ENCODE data around the gene TM9SF4. TPM values are rescaled to one million over a fixed set of nuclear protein-coding genes. Genes with fewer than 3 reads are reported as not detected.
A peak's percentile ranks its signal among the peaks of the same experiment; 100 is the strongest.
"Not testable (repeated sequence)": the region's sequence is repeated elsewhere in the genome, so short reads cannot be mapped to it uniquely, and the experiment has no call there.

TM9SF4 gene
- total RNA-seq, 6 experiments from 2014 or later, result 54.8 to 73.9 (median 60.7) TPM

DNA sequence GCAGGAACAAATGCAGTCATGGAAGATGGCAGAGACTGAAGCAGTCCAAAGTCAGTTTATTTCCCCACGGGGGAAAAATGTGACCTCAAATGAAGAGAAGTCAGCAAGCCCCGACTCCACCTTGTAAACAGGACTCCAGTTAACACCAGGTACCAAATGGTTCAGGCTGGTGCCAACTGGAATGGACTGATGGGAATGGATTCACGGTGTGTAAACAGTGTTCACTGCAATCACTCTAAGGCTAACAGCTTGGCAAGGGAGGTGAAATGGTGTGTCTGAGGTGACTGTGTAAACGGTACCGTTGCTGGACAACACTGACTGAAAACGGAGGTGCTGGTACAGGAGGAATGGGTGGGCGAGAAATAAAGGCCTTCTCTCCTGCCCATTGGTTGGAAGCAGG, 86.1 kb downstream of the TM9SF4 start:
- H3K27ac Mint-ChIP-seq, result no peak overlapping the region
- peaks cover 22% of the 10 kb centered on the region for H3K36me3 Mint-ChIP-seq (ENCODE audit: low read depth)
- H3K27me3 Mint-ChIP-seq (ENCODE audit: insufficient read depth), result peaks cover 1% of the 10 kb centered on the region
- no peak overlapping the region for H3K4me3 Mint-ChIP-seq
- H3K9me3 Mint-ChIP-seq, result no peaks in the 10 kb centered on the region
- H3K4me1 Mint-ChIP-seq (ENCODE audit: low read depth), result no peaks in the 10 kb centered on the region
- TF ChIP-seq, protein P1, sequence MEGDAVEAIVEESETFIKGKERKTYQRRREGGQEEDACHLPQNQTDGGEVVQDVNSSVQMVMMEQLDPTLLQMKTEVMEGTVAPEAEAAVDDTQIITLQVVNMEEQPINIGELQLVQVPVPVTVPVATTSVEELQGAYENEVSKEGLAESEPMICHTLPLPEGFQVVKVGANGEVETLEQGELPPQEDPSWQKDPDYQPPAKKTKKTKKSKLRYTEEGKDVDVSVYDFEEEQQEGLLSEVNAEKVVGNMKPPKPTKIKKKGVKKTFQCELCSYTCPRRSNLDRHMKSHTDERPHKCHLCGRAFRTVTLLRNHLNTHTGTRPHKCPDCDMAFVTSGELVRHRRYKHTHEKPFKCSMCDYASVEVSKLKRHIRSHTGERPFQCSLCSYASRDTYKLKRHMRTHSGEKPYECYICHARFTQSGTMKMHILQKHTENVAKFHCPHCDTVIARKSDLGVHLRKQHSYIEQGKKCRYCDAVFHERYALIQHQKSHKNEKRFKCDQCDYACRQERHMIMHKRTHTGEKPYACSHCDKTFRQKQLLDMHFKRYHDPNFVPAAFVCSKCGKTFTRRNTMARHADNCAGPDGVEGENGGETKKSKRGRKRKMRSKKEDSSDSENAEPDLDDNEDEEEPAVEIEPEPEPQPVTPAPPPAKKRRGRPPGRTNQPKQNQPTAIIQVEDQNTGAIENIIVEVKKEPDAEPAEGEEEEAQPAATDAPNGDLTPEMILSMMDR (IDR thresholded peaks at IDR 0.05), result no peak
- DNase-seq, result no peak

DNA sequence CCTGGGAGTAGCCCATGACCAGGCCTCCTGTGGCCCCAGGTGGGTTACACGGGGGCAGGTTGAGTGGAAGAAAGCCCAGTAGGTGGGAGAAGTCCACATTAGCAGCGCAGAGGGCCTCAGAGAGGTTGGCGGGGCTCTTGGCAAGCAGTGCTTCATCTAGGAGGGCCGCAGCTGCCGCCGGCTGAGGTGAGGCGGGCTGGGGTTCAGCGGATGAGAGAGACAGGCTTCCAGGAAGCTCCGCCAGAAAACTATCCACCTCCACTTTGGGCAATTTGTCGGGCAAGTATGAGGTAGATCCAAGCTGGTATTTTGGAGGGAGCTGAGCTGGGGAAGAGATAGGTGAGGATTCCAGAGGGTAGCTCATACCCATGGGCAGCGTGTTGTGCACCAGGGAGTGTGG, 87.1 kb downstream of the TM9SF4 start:
- H3K4me3 Mint-ChIP-seq; H3K27ac Mint-ChIP-seq; DNase-seq; H3K4me1 Mint-ChIP-seq (ENCODE audit: low read depth); H3K27me3 Mint-ChIP-seq (ENCODE audit: insufficient read depth); H3K9me3 Mint-ChIP-seq: not testable (repeated sequence)
- peaks cover 25% of the 10 kb centered on the region for H3K36me3 Mint-ChIP-seq (ENCODE audit: low read depth)

DNA sequence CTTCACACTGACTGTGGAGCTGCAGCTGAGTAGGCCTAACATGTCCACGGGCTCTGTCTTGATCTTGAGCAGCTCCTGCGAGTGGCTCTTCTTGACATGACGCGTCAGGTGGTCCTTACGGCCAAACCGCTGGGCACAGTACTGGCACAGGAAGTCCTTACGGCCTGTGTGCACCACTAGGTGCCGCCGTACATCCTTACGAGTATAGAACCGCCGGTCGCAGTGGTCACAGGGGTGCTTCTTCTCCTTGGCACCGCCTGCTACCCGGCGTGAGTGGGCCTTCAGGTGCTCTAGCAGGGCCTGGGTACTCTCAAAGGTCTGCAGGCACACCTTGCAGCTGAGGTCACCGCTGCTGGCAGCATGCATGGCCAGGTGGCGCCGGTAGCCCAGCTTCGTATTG, 87.6 kb downstream of the TM9SF4 start:
- H3K27me3 Mint-ChIP-seq (ENCODE audit: insufficient read depth); DNase-seq; H3K9me3 Mint-ChIP-seq; H3K27ac Mint-ChIP-seq; H3K4me3 Mint-ChIP-seq: not testable (repeated sequence)
- TF ChIP-seq, protein P1 (IDR thresholded peaks at IDR 0.05), result peak; percentile 22; the same call in 1 of the 2 replicates
- Mint-ChIP-seq H3K4me1 (ENCODE audit: low read depth) (peaks cover 13% of the 10 kb centered on the region), H3K36me3 (ENCODE audit: low read depth) (peaks cover 25% of the 10 kb centered on the region)

DNA sequence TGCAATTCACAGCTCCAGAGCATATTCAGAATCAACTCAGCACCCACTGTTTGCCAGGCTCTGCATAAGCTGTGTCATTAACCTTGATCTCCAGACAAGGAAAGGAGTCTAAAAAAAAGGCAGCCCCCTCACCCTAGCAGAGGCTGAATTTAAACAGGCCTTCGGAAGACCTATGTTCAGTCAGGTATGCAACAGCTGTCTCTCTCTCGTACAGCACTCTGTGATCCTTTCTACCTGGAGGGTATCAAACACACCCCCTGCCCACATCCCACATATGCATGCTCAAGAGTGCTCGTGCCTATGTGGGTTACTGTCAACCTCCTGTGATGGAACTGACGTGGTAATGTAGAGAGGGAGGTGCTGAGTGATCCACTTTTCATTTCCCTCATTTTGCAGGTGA, 89.5 kb downstream of the TM9SF4 start:
- H3K27ac Mint-ChIP-seq, result no peak overlapping the region
- no peak for DNase-seq
- peaks cover 25% of the 10 kb centered on the region for H3K36me3 Mint-ChIP-seq (ENCODE audit: low read depth)
- TF ChIP-seq, protein P1 (IDR thresholded peaks at IDR 0.05), result no peak
- H3K4me3 Mint-ChIP-seq, result no peak overlapping the region
- H3K4me1 Mint-ChIP-seq (ENCODE audit: low read depth), result peaks cover 27% of the 10 kb centered on the region
- no peaks in the 10 kb centered on the region; the same call in none of the 2 replicates for H3K27me3 Mint-ChIP-seq (ENCODE audit: insufficient read depth)
- H3K9me3 Mint-ChIP-seq, result no peaks in the 10 kb centered on the region

DNA sequence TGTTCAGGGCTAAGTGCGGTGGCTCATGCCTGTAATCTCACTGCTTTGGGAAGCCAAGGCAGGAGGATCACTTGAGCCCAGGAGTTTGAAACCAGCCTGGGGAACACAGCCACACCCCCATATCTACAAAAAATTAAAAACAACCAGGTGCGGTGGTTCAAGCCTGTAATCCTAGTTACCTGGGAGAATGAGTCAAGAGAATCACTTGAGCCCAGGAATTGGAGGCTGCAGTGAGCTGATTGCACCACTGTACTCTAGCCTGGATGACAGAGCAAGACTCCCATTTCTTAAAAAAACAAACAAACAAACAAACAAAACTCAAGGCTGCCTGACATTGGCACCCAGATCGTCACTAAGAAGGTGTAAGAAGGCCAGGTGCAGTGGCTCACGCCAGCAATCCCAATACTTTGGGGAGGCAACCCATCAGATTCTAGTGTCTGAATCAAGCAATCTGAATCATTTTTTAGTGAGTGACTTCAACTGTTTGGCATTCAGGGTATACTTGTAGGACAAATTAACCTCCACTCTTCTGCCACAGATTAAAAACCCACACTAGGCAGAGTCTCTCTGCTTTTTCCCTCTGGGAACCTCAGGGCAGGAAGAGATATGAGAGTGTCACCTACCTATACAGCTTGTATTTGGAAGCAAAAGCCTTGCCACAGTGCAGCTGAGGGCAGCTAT, 91.9 kb downstream of the TM9SF4 start:
- peak; percentile 31 for DNase-seq
- Mint-ChIP-seq H3K4me3 (no peak overlapping the region), H3K36me3 (ENCODE audit: low read depth) (peaks cover 13% of the 10 kb centered on the region; the same call in 1 of the 2 replicates), H3K4me1 (ENCODE audit: low read depth) (peaks cover 52% of the 10 kb centered on the region), H3K9me3 (no peaks in the 10 kb centered on the region), H3K27me3 (ENCODE audit: insufficient read depth) (no peaks in the 10 kb centered on the region; the same call in 1 of the 2 replicates), H3K27ac (peak overlapping the region; percentile 80)
- TF ChIP-seq, protein P1 (IDR thresholded peaks at IDR 0.05), result no peak

DNA sequence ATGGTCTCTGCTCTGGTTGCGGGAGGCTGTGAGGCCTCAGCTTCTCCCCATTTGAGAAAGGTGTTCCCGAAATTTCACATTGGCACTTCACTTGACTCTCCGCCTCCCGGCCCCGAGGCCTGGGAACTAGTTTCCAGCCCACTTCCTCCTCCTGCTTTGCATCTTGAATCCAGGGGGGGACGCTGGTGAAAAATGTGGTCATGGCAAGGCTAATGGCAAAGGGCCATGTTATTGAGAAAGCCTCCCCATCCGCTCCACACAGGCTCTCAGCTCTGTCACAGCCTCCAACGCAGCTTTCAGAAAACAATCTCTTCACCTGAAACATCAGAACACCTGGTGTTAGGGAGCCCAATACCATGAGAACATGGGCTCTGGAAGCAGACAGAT, 92.5 kb downstream of the TM9SF4 start:
- no peak for DNase-seq
- H3K9me3 Mint-ChIP-seq, result no peaks in the 10 kb centered on the region

More for the DNA sequence above, 92.5 kb downstream of the TM9SF4 start:
- Mint-ChIP-seq H3K4me1 (ENCODE audit: low read depth) (peaks cover 57% of the 10 kb centered on the region), H3K27me3 (ENCODE audit: insufficient read depth) (no peaks in the 10 kb centered on the region; the same call in none of the 2 replicates), H3K4me3 (no peak overlapping the region), H3K27ac (peak overlapping the region; percentile 80), H3K36me3 (ENCODE audit: low read depth) (peaks cover 15% of the 10 kb centered on the region; the same call in 1 of the 2 replicates)
- TF ChIP-seq, protein P1 (IDR thresholded peaks at IDR 0.05), result no peak

Measured in HFFc6 (cell line).